ENCODE results near the gene DYNC2I2.

- TF ChIP-seq EZH2phosphoT487 (IDR thresholded peaks at IDR 0.05; ENCODE audit: low read length) (no peak), CTCF (IDR thresholded peaks at IDR 0.05; ENCODE audit: low read length) (no peak), EZH2 (optimal IDR thresholded peaks at IDR 0.05; ENCODE audit: low read depth, low read length) (no peak)
These were observed 27.9 kb upstream of the DYNC2I2 start for GRCh38 chr9:128684325-128685199.

Data from MM.1S (cell line).